ENCODE data around the gene TIE1. TPM values are rescaled to one million over a fixed set of nuclear protein-coding genes. Genes with fewer than 3 reads are reported as not detected.

The TIE1 gene
- polyA plus RNA-seq, 3 donors: 0.16 TPM; not detected in 2

DNA sequence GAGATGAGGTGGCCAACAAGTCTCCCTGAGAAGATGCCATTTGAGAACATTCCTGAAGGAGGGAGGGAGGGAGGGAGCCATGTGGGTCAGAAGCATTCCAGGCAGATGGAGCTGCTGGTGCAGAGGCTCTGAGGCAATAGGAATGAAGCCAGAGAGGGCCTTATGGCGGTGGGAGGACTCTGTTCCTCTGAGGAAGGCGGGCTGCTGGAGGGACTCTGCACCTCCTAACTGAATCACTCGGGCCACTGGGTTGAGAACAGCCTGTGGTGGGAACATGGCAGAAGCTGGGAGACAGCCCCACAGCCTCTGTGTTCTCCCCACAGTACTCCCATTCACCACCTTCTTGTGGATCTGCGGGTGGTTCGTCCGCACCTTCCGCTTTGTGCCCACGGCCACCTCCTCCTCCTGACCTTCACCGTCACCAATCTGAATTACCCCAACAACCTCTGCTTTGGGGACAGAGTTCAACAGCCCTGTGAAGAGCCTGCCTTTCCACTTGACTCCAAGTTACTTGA is 33.4 kb upstream of the TIE1 start:
- Mint-ChIP-seq H3K4me3 (no peak overlapping the region), H3K9me3 (peaks cover 2 to 25% (median 15%) of the 10 kb centered on the region in 7 donors), H3K36me3 (no peaks in the 10 kb centered on the region), H3K4me1 (peaks cover 14% of the 10 kb centered on the region), H3K27ac (no peak overlapping the region), H3K27me3 (ENCODE audit: low read depth in 3 of 3) (peaks cover 2 to 11% (median 9%) of the 10 kb centered on the region in 3 donors)
- intact Hi-C loops (cut with micrococcal nuclease): no loop called here
- H3K4me1 ChIP-seq (ENCODE audit: control insufficient read depth in 1 of 2, insufficient read depth in 2 of 2, low read length in 2 of 2): peaks cover 8 to 12% of the 10 kb centered on the region in 2 donors
- TF ChIP-seq, protein P1, sequence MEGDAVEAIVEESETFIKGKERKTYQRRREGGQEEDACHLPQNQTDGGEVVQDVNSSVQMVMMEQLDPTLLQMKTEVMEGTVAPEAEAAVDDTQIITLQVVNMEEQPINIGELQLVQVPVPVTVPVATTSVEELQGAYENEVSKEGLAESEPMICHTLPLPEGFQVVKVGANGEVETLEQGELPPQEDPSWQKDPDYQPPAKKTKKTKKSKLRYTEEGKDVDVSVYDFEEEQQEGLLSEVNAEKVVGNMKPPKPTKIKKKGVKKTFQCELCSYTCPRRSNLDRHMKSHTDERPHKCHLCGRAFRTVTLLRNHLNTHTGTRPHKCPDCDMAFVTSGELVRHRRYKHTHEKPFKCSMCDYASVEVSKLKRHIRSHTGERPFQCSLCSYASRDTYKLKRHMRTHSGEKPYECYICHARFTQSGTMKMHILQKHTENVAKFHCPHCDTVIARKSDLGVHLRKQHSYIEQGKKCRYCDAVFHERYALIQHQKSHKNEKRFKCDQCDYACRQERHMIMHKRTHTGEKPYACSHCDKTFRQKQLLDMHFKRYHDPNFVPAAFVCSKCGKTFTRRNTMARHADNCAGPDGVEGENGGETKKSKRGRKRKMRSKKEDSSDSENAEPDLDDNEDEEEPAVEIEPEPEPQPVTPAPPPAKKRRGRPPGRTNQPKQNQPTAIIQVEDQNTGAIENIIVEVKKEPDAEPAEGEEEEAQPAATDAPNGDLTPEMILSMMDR (IDR thresholded peaks at IDR 0.05): no peak
- H2AFZ ChIP-seq (ENCODE audit: insufficient read depth, low read depth, low read length, poor library complexity, severe bottlenecking): no peak overlapping the region
- H3K4me2 ChIP-seq (replicated peaks; ENCODE audit: extremely low read depth, low read length, poor library complexity, severe bottlenecking): no peak overlapping the region
- no peaks in the 10 kb centered on the region for H3K36me3 ChIP-seq (replicated peaks in 1 of 2; ENCODE audit: control insufficient read depth in 1 of 2, insufficient read depth in 2 of 2, low read length in 2 of 2)
- H3K27ac ChIP-seq (ENCODE audit: low read depth in 1 of 2, low read length in 2 of 2): no peak overlapping the region
- WGBS (ENCODE audit: insufficient coverage): 96% methylated on average over 7 of the region's 9 CpGs
- H3K4me3 ChIP-seq (replicated peaks in 1 of 3; ENCODE audit: low read depth in 2 of 3, low read length in 3 of 3): no peak overlapping the region
- peaks cover 6 to 8% of the 10 kb centered on the region in 2 donors for H3K9me3 ChIP-seq (replicated peaks in 1 of 2; ENCODE audit: control insufficient read depth in 1 of 2, insufficient read depth in 1 of 2, low read length in 2 of 2)
- no peaks in the 10 kb centered on the region for H3K79me2 ChIP-seq (ENCODE audit: insufficient read depth, low read length)
- no peak for DNase-seq
- H3K9ac ChIP-seq (ENCODE audit: insufficient read depth, low read length, poor library complexity, severe bottlenecking): no peak overlapping the region
- no peaks in the 10 kb centered on the region for H3K27me3 ChIP-seq (ENCODE audit: control insufficient read depth in 2 of 2, insufficient read depth in 2 of 2, low read length in 2 of 2)
- H4K20me1 ChIP-seq (ENCODE audit: insufficient read depth, low read length): no peaks in the 10 kb centered on the region

DNA sequence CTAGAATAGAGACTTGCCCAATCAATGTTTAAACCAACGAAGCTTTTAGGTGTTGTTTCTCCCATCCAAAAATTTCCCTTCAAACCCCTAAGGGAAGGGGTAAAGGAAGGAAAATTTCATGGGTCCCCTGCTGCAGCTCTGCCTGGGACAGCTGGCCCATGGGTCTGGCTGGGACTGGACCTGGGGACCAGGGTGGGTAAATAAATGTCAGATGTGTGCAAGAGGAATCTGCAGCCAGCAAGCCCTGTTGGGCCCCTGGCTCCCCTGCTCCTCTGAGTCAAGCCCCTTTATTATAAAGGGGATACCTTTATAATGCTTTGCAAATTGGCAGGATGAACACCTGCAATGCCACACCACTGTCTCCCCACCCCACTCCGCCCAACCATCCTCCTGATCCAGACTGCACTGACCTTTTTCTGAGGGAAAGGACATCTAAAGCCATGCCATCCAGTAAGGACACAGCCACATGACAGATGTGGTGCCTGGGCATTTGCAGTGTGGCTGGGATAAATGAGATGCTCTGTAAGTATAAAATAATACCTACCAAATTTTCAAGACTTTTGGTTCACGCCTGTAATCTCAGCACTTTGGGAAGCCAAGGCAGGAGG is 32.9 kb upstream of the TIE1 start:
- no CpG with 5 or more reads among the region's 3 CpGs for WGBS (ENCODE audit: insufficient coverage)
- Mint-ChIP-seq H3K36me3 (no peaks in the 10 kb centered on the region), H3K27me3 (ENCODE audit: low read depth in 3 of 3) (peaks cover 2 to 11% (median 9%) of the 10 kb centered on the region in 3 donors), H3K27ac (no peak overlapping the region), H3K4me3 (no peak overlapping the region), H3K9me3 (peaks cover 2 to 19% (median 11%) of the 10 kb centered on the region in 7 donors), H3K4me1 (peaks cover 14% of the 10 kb centered on the region)
- H3K36me3 ChIP-seq (replicated peaks in 1 of 2; ENCODE audit: control insufficient read depth in 1 of 2, insufficient read depth in 2 of 2, low read length in 2 of 2): no peaks in the 10 kb centered on the region
- TF ChIP-seq, protein P1 (IDR thresholded peaks at IDR 0.05): no peak
- no peak overlapping the region for H3K4me3 ChIP-seq (replicated peaks in 1 of 3; ENCODE audit: low read depth in 2 of 3, low read length in 3 of 3)
- no peak overlapping the region for H3K9ac ChIP-seq (ENCODE audit: insufficient read depth, low read length, poor library complexity, severe bottlenecking)
- H3K27me3 ChIP-seq (ENCODE audit: control insufficient read depth in 2 of 2, insufficient read depth in 2 of 2, low read length in 2 of 2): no peaks in the 10 kb centered on the region
- H2AFZ ChIP-seq (ENCODE audit: insufficient read depth, low read depth, low read length, poor library complexity, severe bottlenecking): no peak overlapping the region
- intact Hi-C loops (cut with micrococcal nuclease): no loop called here
- DNase-seq: no peak
- H3K9me3 ChIP-seq (replicated peaks in 1 of 2; ENCODE audit: control insufficient read depth in 1 of 2, insufficient read depth in 1 of 2, low read length in 2 of 2): peaks cover 6 to 8% of the 10 kb centered on the region in 2 donors
- H3K4me2 ChIP-seq (replicated peaks; ENCODE audit: extremely low read depth, low read length, poor library complexity, severe bottlenecking): no peak overlapping the region
- H3K79me2 ChIP-seq (ENCODE audit: insufficient read depth, low read length): no peaks in the 10 kb centered on the region
- H3K4me1 ChIP-seq (ENCODE audit: control insufficient read depth in 1 of 2, insufficient read depth in 2 of 2, low read length in 2 of 2): peaks cover 8 to 12% of the 10 kb centered on the region in 2 donors
- H4K20me1 ChIP-seq (ENCODE audit: insufficient read depth, low read length): no peaks in the 10 kb centered on the region
- no peak overlapping the region for H3K27ac ChIP-seq (ENCODE audit: low read depth in 1 of 2, low read length in 2 of 2)

Data from CD14-positive monocyte (primary cell).